HL-60/S4 treated with phorbol 12-myristate 13-acetate at 8.2 ng/mL for 4 days and 3 days (cell line): ENCODE measurements around the gene ZMYND8.

Experiments
- in situ Hi-C: fragments of 300-500 bp; cut with MboI; formaldehyde crosslinking; loops from 2 replicates; pipeline ENCODE4 v1.15.0; 2022; ENCODE audit warnings: low sequenced_read_pairs

The ZMYND8 gene

GRCh38 chr20:47354714-47355488 lies 1.6 kb downstream of the ZMYND8 start:
- in situ Hi-C loops = no loop called here

- in situ Hi-C loops = no loop called here
Measured at GRCh38 chr20:47354464-47354713, 2.1 kb downstream of the ZMYND8 start.

GRCh38 chr20:47353692-47354463 lies 2.6 kb downstream of the ZMYND8 start:
- in situ Hi-C loops = no loop called here

DNA sequence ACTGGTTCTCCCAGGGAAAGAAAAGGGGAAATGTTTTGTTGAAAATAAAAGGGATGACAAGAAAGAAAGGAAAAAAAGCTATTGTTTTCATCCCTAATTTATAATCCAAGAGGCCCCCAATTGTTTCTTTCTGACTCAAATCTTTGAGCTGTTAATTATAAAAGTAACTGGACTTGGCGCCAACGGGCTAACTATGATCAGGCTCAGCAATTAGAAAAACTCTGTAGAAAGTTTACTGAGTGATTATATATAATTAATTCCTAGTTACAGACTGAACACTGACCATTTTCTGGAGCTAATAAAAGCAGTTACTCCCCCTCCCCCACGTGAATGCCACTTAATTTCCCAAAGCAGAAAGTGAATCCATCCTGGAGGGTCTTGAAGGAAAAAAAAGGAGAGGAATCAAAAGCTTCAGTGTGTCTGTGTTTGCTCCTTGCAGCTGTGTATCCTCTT lies 3.2 kb downstream of the ZMYND8 start:
- in situ Hi-C loops = no loop called here

DNA sequence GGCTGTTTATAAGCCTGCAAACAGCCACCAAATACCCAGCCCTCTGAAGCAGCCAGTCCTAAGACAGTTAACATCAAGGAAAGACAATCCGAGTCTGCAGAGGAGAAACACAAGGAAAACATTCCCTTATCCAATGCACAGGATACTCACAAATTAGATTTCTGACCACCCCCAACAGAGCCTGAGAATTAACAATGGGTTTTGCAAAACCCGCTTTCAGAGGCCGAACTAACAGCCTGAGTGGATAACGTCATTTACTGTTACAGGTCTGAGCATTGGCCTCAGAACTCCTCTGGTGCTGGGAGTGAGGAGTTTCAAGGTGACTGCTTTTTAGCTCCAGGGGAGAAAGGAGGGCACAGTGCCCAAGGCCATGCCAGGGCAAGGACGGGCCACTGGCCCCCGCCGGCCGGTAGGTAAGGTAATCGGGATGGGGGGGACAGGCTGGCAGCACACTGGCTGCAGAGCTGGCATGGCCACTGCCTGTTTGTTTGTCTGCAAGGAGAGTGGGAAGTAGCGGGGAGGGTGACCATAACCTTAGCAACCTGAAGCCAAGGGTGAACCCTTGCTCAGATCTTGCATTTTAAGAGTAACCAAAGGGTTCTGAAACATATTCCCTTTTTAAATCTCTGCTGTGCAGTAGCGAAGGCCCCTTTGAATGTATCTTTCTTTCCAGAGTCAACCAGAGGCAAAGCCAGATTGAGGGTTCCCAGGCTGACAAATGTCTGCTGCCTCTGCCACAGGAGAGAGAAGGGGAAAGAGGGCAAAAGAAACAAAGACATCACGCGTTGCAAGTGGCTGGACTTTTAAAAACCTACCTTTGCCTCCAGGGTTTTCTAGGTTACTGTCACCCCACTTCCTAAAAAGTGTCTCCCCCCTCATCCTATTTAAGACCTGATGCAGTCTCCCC lies 3.9 kb downstream of the ZMYND8 start:
- in situ Hi-C loops = no loop called here

- in situ Hi-C loops = no loop called here
Measured at GRCh38 chr20:47351643-47352331, 4.7 kb downstream of the ZMYND8 start.

GRCh38 chr20:47350691-47351545 lies 5.6 kb downstream of the ZMYND8 start:
- in situ Hi-C loops = no loop called here

DNA sequence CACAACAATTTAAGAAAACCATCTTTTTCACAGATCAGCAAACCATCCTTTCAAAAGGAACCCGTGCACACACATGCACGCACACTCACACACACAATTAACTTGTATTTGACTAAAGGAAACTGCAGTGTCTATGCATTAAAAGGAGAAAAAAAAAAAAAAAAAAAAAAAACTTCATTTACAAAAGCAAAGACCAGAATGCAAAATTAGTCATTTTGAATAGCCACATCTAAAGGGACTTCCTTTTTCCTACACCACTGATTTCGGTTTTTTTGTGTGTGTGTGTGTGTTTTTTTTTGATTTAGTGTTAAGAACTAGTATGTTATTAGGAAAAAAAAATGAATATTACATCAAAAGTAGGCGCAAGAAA lies 6.3 kb downstream of the ZMYND8 start:
- in situ Hi-C loops = no loop called here

DNA sequence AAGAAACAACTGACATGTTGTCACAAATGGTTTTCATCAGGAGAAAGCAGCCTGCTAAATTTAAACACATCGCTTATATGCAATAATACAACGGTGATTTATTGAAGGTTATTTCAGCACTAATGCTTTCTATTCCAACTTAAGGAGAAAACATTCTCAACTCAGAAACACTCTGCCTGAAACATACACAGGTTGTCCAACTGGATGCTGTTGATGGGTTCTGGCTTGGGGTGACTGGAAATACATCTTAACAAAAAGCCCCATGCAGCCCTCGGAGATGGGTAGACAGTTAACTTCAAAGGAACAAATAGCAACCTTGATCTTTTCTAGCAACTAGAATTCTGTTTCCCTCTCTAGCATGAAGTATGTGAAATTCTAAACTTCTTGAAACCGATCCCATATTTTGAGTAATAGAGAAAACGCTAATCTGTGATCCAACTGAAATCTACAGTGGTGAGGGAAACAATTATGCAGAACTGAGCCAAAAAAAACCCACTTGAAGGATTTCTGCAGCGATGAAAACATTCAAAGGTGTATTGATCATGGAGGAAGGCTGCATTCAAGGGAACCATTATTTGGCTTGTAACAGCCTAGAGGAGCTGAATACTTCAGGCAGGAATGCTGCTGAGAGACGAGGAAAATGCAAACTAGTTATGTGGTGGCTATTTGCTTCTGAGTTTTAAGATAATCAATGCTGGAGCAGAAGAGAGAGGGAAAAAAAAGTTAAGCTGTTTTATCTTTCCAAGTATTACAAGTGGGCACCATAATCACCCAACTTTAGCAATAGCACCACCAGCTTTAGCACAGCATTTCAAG lies 6.9 kb downstream of the ZMYND8 start:
- in situ Hi-C loops = no loop called here

GRCh38 chr20:47348539-47349142 lies 7.9 kb downstream of the ZMYND8 start:
- in situ Hi-C loops = no loop called here

DNA sequence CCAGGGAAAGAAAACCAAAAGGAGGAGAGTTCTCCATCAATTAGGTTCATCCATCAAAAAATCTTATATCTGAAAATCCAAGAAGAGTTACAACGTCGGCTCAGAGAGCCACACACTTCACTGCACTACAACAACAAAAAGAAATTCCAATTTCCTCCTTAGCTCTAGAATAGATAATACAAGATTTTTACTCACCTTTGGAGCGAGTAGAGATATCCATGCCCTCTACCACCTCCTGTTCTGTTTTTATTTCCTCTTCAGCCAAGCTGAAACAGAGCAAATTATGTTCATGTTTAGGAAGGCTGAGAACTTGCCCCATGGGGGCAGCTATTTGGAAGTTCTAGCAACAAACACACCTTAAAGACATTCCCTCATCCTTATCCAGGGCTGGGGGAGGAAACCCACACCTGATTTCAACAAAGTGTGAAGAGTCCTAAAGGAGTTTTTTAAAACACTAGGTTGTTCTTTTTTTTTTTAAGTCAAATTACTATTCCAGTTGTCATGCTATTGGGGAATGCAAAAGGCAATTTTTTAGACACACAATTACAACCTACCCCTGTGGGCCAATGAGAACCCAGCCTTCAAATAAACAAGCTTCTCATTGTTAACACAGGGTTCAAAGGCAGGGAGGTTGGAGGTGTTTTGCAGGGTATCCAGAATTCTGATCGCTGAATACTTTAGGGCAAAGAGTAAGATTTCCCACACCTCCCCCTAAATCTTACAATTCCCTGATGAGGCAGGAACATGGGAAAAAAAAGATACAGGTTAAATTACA lies 8.7 kb downstream of the ZMYND8 start:
- in situ Hi-C loops = no loop called here

GRCh38 chr20:47346172-47346571 lies 10.3 kb downstream of the ZMYND8 start:
- in situ Hi-C loops = no loop called here

DNA sequence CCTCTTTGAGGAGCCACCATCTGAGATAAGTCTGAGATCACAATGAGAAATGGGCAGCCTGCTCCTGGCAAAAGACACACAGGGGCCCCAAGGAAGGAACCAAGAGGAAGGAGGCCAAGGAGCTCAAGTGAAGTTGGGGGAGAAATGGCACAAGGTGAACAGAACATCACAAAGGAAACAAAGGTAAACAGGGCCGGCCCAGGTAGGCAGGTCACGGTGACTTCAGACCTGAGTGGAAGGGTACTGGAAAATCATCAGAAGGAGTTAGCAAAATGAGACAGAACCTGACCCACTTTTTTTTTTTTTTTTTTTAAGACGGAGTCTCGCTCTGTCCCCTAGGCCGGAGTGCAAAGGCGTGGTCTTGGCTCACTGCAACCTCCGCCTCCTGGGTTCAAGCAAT lies 11.3 kb downstream of the ZMYND8 start:
- in situ Hi-C loops = no loop called here

DNA sequence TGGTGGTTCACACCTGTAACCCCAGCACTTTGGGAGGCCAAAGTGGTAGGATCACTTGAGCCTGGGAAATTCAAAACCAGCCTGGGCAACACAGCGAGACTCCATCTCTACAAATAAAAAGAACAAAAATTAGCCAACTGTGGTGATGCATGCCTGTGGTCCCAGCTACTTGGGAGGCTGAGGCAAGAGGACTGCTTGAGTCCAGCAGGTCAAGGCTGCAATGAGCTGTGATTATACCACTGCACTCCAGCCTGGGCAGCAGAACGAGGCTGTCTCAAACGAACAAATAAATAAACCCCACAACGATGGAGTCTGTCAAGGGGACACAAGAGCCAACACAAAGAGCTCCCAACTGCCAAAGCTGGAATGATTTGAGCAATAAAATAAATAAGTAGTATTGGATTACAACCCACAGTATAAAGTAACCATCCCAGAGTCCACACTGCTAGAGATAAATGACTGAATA lies 13.5 kb downstream of the ZMYND8 start:
- in situ Hi-C loops = no loop called here

- in situ Hi-C loops = no loop called here
Measured at GRCh38 chr20:47338131-47338628, 18.3 kb downstream of the ZMYND8 start.

- in situ Hi-C loops = no loop called here
Measured at GRCh38 chr20:47337413-47337812, 19.1 kb downstream of the ZMYND8 start.

GRCh38 chr20:47336129-47336754 lies 20.3 kb downstream of the ZMYND8 start:
- in situ Hi-C loops = no loop called here
